IMR-90 (cell line): Measurements from ENCODE around the gene OPN1LW. TPM values are rescaled to one million over a fixed set of nuclear protein-coding genes. Genes with fewer than 3 reads are reported as not detected.
"Not testable (repeated sequence)": the region's sequence is repeated elsewhere in the genome, so short reads cannot be mapped to it uniquely, and the experiment has no call there.

Experiments used
- ATAC-seq: fragments of 200-7000 bp; cut with Tn5 transposase; 2 replicates; pipeline ENCODE4 v1.9.1; 2020; ENCODE audit warnings: low read depth, mild to moderate bottlenecking, moderate library complexity
- Bru-seq: library from RNA; stranded (reverse); fragments of 400-500 nt; gene quantifications from one replicate; lab custom pipeline; 2021; lab: Mats Ljungman, UMichigan
- BruChase-seq, 2 experiments: library from RNA; stranded (reverse); fragments of 400-500 nt; gene quantifications; one replicate each; lab custom pipeline; 2021; lab: Mats Ljungman, UMichigan
- BruUV-seq: library from RNA; stranded (reverse); fragments of 400-500 nt; replicated peaks from 2 replicates; lab custom pipeline; 2021; lab: Mats Ljungman, UMichigan
- CTCF ChIA-PET: fragments of 300-600 bp; formaldehyde crosslinking; extraction: SDS; loops from one replicate; lab custom pipeline; 2021; ENCODE audit warnings: antibody characterized with exemption; lab: Yijun Ruan, JAX
- POLR2A ChIA-PET: fragments of 300-600 bp; sonication (Branson Sonifier 250); formaldehyde crosslinking; loops from one replicate; lab custom pipeline; 2022; ENCODE audit warnings: antibody characterized with exemption; ENCODE audit not compliant: unreplicated experiment; lab: Charles Lee
- DNase-seq: peaks from one replicate; pipeline ENCODE4 v3.0.0; 2013
- H2AFZ ChIP-seq: replicated peaks from 2 replicates; pipeline ENCODE3; 2013; ENCODE audit warnings: low read length, mild to moderate bottlenecking; ENCODE audit not compliant: poor library complexity
- H2AK5ac ChIP-seq: 2 replicates; pipeline ENCODE4 v1.6.1; 2013; ENCODE audit warnings: low read depth, low read length, inconsistent platforms
- H2AK9ac ChIP-seq: replicated peaks from 2 replicates; pipeline ENCODE3; 2013; ENCODE audit warnings: mild to moderate bottlenecking, low read depth, low read length, moderate library complexity; ENCODE audit not compliant: poor library complexity
- H2BK120ac ChIP-seq: 2 replicates; pipeline ENCODE4 v1.6.1; 2013; ENCODE audit warnings: low read depth, low read length, inconsistent platforms
- H2BK15ac ChIP-seq: 3 replicates; pipeline ENCODE4 v1.6.1; 2013; ENCODE audit warnings: low read depth, low read length, inconsistent platforms
- H2BK20ac ChIP-seq: 2 replicates; pipeline ENCODE4 v1.6.1; 2013; ENCODE audit warnings: low read depth, mild to moderate bottlenecking, inconsistent platforms, low read length, moderate library complexity
- H2BK5ac ChIP-seq: 2 replicates; pipeline ENCODE4 v1.6.1; 2013; ENCODE audit warnings: mild to moderate bottlenecking, low read depth, low read length, inconsistent platforms; ENCODE audit not compliant: poor library complexity, severe bottlenecking
- H3K14ac ChIP-seq: replicated peaks from 2 replicates; pipeline ENCODE4 v1.6.1; 2013; ENCODE audit warnings: low read depth, low read length, inconsistent platforms
- H3K18ac ChIP-seq: 2 replicates; pipeline ENCODE4 v1.6.1; 2013; ENCODE audit warnings: low read depth, low read length, control low read depth
- H3K23ac ChIP-seq: 2 replicates; pipeline ENCODE4 v1.6.1; 2013; ENCODE audit warnings: low read depth, low read length, inconsistent platforms
- H3K27ac ChIP-seq: 2 replicates; pipeline ENCODE4 v1.5.1; 2013; ENCODE audit warnings: mild to moderate bottlenecking, control low read depth, low read length; ENCODE audit not compliant: insufficient read depth
- H3K27me3 ChIP-seq: 2 replicates; pipeline ENCODE4 v1.6.1; 2013; ENCODE audit warnings: low read length; ENCODE audit not compliant: control insufficient read depth, insufficient read depth
- H3K36me3 ChIP-seq: 2 replicates; pipeline ENCODE4 v1.6.1; 2013; ENCODE audit warnings: low read length, mixed read lengths; ENCODE audit not compliant: control insufficient read depth, insufficient read depth
- H3K4ac ChIP-seq: 2 replicates; pipeline ENCODE4 v1.6.1; 2013; ENCODE audit warnings: low read depth, low read length, inconsistent platforms
- H3K4me1 ChIP-seq: 2 replicates; pipeline ENCODE4 v1.6.1; 2013; ENCODE audit warnings: low read length, mixed read lengths; ENCODE audit not compliant: control insufficient read depth, insufficient read depth
- H3K4me2 ChIP-seq: 2 replicates; pipeline ENCODE4 v1.6.1; 2013; ENCODE audit warnings: low read depth, mild to moderate bottlenecking, control low read depth, low read length, moderate library complexity
- H3K4me3 ChIP-seq: 2 replicates; pipeline ENCODE4 v1.5.1; 2013; ENCODE audit warnings: low read depth, mild to moderate bottlenecking, control low read depth, low read length, moderate library complexity; ENCODE audit not compliant: insufficient read depth
- H3K56ac ChIP-seq: 2 replicates; pipeline ENCODE4 v1.6.1; 2013; ENCODE audit warnings: low read length, inconsistent platforms; ENCODE audit not compliant: insufficient read depth; ENCODE audit errors: extremely low read depth
- H3K79me1 ChIP-seq, 2 experiments: 2 replicates each; pipeline ENCODE4 v1.6.1; 2013; ENCODE audit warnings: low read length in 2 of 2, inconsistent platforms in 1 of 2, low read depth in 1 of 2
- H3K9ac ChIP-seq: 2 replicates; pipeline ENCODE4 v1.6.1; 2013; ENCODE audit warnings: low read depth, low read length, control low read depth
- H3K9me1 ChIP-seq: 2 replicates; pipeline ENCODE4 v1.6.1; 2013; ENCODE audit warnings: low read length, inconsistent platforms; ENCODE audit not compliant: insufficient read depth
- H3K9me3 ChIP-seq: 2 replicates; pipeline ENCODE4 v1.6.1; 2013; ENCODE audit warnings: low read length; ENCODE audit not compliant: control insufficient read depth, insufficient read depth
- H4K20me1 ChIP-seq: 2 replicates; pipeline ENCODE4 v1.6.1; 2013; ENCODE audit warnings: low read length, inconsistent platforms; ENCODE audit not compliant: insufficient read depth
- H4K5ac ChIP-seq: 2 replicates; pipeline ENCODE4 v1.6.1; 2013; ENCODE audit warnings: mild to moderate bottlenecking, low read depth, low read length, control low read depth
- H4K8ac ChIP-seq, 2 experiments: 2 replicates each; pipeline ENCODE4 v1.6.1; 2013; ENCODE audit warnings: low read depth in 2 of 2, low read length in 2 of 2, control low read depth in 1 of 2, inconsistent platforms in 1 of 2
- H4K91ac ChIP-seq: 2 replicates; pipeline ENCODE4 v1.6.1; 2013; ENCODE audit warnings: low read depth, low read length, inconsistent platforms; ENCODE audit not compliant: insufficient read depth
- WGBS, 2 experiments: methylation state at CpG; one replicate each; pipeline versions ENCODE4 v1.1.5 to v1.1.7; 2013; ENCODE audit warnings: missing lambda C conversion rate in 2 of 2; ENCODE audit not compliant: insufficient read length in 1 of 2; ENCODE audit errors: extremely low coverage in 2 of 2; 5-methylcytosine and 5-hydroxymethylcytosine counted together
- dilution Hi-C: fragments of 300-500 bp; cut with HindIII; formaldehyde crosslinking; loops from one replicate; pipeline ENCODE4 v1.14.3; 2018; ENCODE audit warnings: low sequenced_read_pairs; ENCODE audit not compliant: unreplicated experiment
- in situ Hi-C: fragments of 300-500 bp; cut with MboI; formaldehyde crosslinking; loops from 3 replicates; pipeline ENCODE4 v1.14.3; 2019; ENCODE audit warnings: low sequenced_read_pairs, inconsistent platforms, mixed read lengths
- intact Hi-C: fragments of 100-400 bp; cut with micrococcal nuclease; formaldehyde crosslinking; loops from 2 replicates; pipeline ENCODE4 v1.10.0; 2022
- long read RNA-seq: library from polyadenylated mRNA; unstranded; transcript quantifications from one replicate; pipeline ENCODE4 v2.0.0, GENCODE V29; 2021; ENCODE audit not compliant: unreplicated experiment
- polyA plus RNA-seq, 3 experiments: library from polyadenylated mRNA; depleted of rRNA; stranded (reverse); fragments of >200 nt; gene quantifications; 2 replicates each; pipeline ENCODE4 v1.2.3, GENCODE V29; 2012; ENCODE audit warnings: low replicate concordance in 1 of 3
- total RNA-seq: library from RNA; depleted of rRNA; stranded (reverse); fragments of >200 nt; gene quantifications from 2 replicates; pipeline ENCODE4 v1.2.3, GENCODE V29; 2012; rRNA removed

The OPN1LW gene
- total RNA-seq (not detected in 2 replicates), polyA plus RNA-seq (2012; rRNA removed) (not detected in 2 replicates), Bru-seq, nascent RNA (not detected), BruChase-seq, experiment 1, labeled RNA remaining after a 6-hour chase (not detected), BruChase-seq, experiment 2, labeled RNA remaining after a 2-hour chase (not detected)
- polyA plus RNA-seq (2012; cell fraction: cytosol; rRNA removed), result not detected in 2 replicates
- polyA plus RNA-seq (2012; cell fraction: nucleus; rRNA removed; ENCODE audit: low replicate concordance), result not detected in 2 replicates
- long read RNA-seq, result 0 reads

GRCh38 chrX:154144010-154144409 lies at the start of gene OPN1LW:
Gene OPN1LW (plus strand): TSS chrX:154144243. CDS start chrX:154144284, 41 bp downstream.
- H3K36me3 ChIP-seq, H4K5ac ChIP-seq, H3K56ac ChIP-seq, H3K14ac ChIP-seq, in situ Hi-C loops, H2AFZ ChIP-seq, ATAC-seq, H3K18ac ChIP-seq, H2AK5ac ChIP-seq, H2AK9ac ChIP-seq, H3K4ac ChIP-seq, H2BK5ac ChIP-seq, BruUV-seq, H3K27me3 ChIP-seq, dilution Hi-C loops, H3K23ac ChIP-seq, H3K4me1 ChIP-seq, DNase-seq, H3K4me2 ChIP-seq, H4K20me1 ChIP-seq, CTCF ChIA-PET, H2BK120ac ChIP-seq, H3K9me1 ChIP-seq, intact Hi-C loops, H4K91ac ChIP-seq, H3K9ac ChIP-seq, H3K27ac ChIP-seq, POLR2A ChIA-PET, H3K4me3 ChIP-seq, H2BK15ac ChIP-seq, H2BK20ac ChIP-seq, H4K8ac ChIP-seq, H3K79me1 ChIP-seq, H3K9me3 ChIP-seq: not testable (repeated sequence)
- WGBS, 2 experiments, result no CpG with 5 or more reads among the region's 15 CpGs
